HG03565 (cell line): Measurements from ENCODE around the gene GSE1.

Source experiments
- ATAC-seq: cut with Tn5 transposase; IDR thresholded peaks from one replicate; pipeline ENCODE4 v1.9.1; 2021; ENCODE audit warnings: mild to moderate bottlenecking, moderate library complexity; ENCODE audit not compliant: unreplicated experiment

Gene GSE1

GRCh38 chr16:85658504-85659326 is 45.6 kb downstream of the GSE1 start:
- no peak for ATAC-seq

- no peak for ATAC-seq
These were observed 46.2 kb downstream of the GSE1 start for GRCh38 chr16:85659336-85659735.

- no peak for ATAC-seq
These were observed 46.8 kb downstream of the GSE1 start for GRCh38 chr16:85659805-85660511.

GRCh38 chr16:85660843-85661739 is 48.0 kb downstream of the GSE1 start:
- no peak for ATAC-seq

- no peak for ATAC-seq
These were observed 48.8 kb downstream of the GSE1 start for GRCh38 chr16:85661740-85662481.

GRCh38 chr16:85662482-85662812 is 49.3 kb downstream of the GSE1 start:
- no peak for ATAC-seq

GRCh38 chr16:85662976-85663830 is 50.1 kb downstream of the GSE1 start:
- ATAC-seq: no peak

- no peak for ATAC-seq
These were observed 50.8 kb downstream of the GSE1 start for GRCh38 chr16:85663891-85664321.

GRCh38 chr16:85664580-85665372 is 51.7 kb downstream of the GSE1 start:
- no peak for ATAC-seq

GRCh38 chr16:85665373-85665740 is 52.2 kb downstream of the GSE1 start:
- no peak for ATAC-seq

GRCh38 chr16:85665929-85666328 is 52.8 kb downstream of the GSE1 start:
- no peak for ATAC-seq

GRCh38 chr16:85667261-85667660 is 54.1 kb downstream of the GSE1 start:
- ATAC-seq: no peak

- no peak for ATAC-seq
These were observed 54.8 kb downstream of the GSE1 start for GRCh38 chr16:85667841-85668413.

GRCh38 chr16:85668676-85669424 is 55.7 kb downstream of the GSE1 start:
- ATAC-seq: no peak

- no peak for ATAC-seq
These were observed 57.7 kb downstream of the GSE1 start for GRCh38 chr16:85670840-85671239.

- no peak for ATAC-seq
These were observed 60.7 kb downstream of the GSE1 start for GRCh38 chr16:85673529-85674417.

GRCh38 chr16:85674418-85674755 is 61.3 kb downstream of the GSE1 start:
- ATAC-seq: no peak
